Vagina (tissue), 2 donors: ENCODE results near the gene N4BP3.

Source experiments
- CTCF ChIP-seq, 3 experiments: fragments of 450-650 bp in 2 of 3; fragments of 200-600 bp in 1 of 3; sonication (generic) in 1 of 3; IDR thresholded peaks; one replicate each; pipeline ENCODE4 v1.5.1; 2017 to 2019; ENCODE audit warnings: antibody characterized with exemption in 3 of 3, mild to moderate bottlenecking in 2 of 3, moderate library complexity in 2 of 3
- POLR2A ChIP-seq, 2 donors: fragments of 450-650 bp; IDR thresholded peaks; one replicate each; pipeline ENCODE4 v1.6.1; 2017; ENCODE audit warnings: antibody characterized with exemption in 2 of 2, mild to moderate bottlenecking in 2 of 2, moderate library complexity in 2 of 2

DNA sequence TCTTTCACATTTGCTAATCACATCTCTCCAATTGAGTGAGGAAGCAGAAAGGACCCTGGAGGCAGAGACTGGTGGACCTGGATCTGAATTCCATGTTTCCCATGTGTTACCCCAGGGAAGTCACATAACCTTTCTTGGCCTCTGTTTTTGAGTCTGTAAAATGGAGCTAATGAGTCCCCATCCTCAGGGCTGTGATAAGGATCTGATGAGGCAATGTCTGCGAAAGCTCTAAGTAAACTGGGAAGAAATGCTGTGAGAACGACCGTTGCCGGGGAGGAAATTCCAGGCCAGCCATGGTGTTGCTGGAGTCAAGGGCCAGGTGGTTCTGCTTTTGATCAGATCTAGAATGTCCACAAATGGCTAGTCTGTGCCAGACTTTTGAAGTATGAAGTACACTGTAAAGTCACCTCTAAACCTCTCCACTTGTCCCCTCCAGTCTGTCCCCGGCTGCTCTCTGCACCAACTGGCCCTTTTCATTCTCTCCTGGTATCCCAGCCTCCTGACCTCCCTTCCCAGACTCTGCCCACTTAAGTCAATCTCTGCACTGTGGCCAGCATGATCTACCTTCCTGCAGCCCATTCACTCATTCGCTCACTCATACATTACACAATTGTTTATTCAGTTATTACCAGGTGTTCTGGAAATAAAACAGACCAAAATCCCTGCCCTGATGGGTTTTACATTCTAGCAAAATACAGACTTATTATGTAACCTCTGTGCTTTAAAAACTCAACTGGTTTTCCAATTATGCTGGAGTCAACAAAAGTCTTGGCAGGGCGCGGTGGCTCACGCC is 32.5 kb upstream of the N4BP3 start:
- no peak for TF ChIP-seq CTCF (IDR thresholded peaks at IDR 0.05)
- no peak for TF ChIP-seq POLR2A (IDR thresholded peaks at IDR 0.05)
